NT2/D1 (cell line): ENCODE results near the gene FAM222B.

ENCODE experiments used
- SUZ12 ChIP-seq: IDR thresholded peaks from 2 replicates; pipeline ENCODE4 v1.6.1; 2011; ENCODE audit not compliant: insufficient read length, insufficient read depth; ENCODE audit errors: extremely low read depth
- ZNF274 ChIP-seq: IDR thresholded peaks from 2 replicates; pipeline ENCODE4 v1.6.1; 2011; ENCODE audit warnings: mild to moderate bottlenecking, low read depth, low read length

DNA sequence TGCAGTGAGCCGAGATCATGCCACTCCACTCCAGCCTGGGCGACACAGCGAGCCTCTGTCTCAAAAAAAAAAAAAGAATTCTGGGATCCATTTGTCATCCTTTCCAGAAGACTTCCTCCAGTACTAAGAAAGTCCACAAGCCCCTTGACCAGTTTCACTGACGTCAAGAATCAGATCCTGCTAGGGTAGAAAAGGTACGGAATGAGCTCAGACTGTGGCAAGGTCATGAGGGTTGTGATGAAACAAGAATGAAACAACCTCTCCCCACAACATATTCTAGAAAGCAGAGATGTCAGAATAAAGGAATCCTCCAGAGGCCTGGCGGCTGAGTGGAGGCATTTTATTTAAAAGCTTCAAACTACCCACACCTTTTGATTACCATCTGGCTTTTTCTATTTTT lies 68.9 kb downstream of the FAM222B start:
- no peak for TF ChIP-seq ZNF274
- no peak for TF ChIP-seq SUZ12
